GM12864 (cell line): Measurements from ENCODE around the gene HNRNPD.
"Not testable (repeated sequence)": the region's sequence is repeated elsewhere in the genome, so short reads cannot be mapped to it uniquely, and the experiment has no call there.

Experiments
- DNase-seq: peaks from one replicate; pipeline ENCODE4 v3.0.0-alpha.2; 2011; ENCODE audit warnings: low read depth
- H3K4me3 ChIP-seq: 2 replicates; pipeline ENCODE4 v1.5.1; 2011; ENCODE audit warnings: mild to moderate bottlenecking, low read depth, low read length, control low read depth
- TF ChIP-seq, protein P1 (sequence below): IDR thresholded peaks from 2 replicates; pipeline ENCODE4 v1.5.1; 2011; ENCODE audit warnings: low read depth, mild to moderate bottlenecking, moderate library complexity, low read length, control low read depth, inconsistent platforms; ENCODE audit errors: missing control alignments

Gene HNRNPD

DNA sequence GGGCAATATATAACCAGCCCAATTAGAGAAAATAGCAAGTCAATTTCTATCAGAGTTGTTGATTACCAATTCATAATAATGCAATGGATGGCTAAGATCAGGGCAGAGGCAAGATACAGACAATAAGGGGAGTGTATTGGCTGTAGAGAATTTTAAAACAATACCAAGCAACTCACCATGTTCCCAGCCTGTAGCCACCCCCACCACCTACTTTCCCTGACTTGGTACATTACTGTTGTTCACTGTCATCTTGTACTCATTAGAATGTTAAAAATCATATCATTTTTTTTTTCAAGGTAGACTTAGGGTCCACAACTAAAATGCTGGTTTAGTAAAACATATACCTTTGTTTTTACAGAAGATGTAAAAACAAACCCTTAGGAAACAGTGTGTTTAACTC is 27.7 kb downstream of the HNRNPD start:
- no peak for DNase-seq
- TF ChIP-seq, protein P1, sequence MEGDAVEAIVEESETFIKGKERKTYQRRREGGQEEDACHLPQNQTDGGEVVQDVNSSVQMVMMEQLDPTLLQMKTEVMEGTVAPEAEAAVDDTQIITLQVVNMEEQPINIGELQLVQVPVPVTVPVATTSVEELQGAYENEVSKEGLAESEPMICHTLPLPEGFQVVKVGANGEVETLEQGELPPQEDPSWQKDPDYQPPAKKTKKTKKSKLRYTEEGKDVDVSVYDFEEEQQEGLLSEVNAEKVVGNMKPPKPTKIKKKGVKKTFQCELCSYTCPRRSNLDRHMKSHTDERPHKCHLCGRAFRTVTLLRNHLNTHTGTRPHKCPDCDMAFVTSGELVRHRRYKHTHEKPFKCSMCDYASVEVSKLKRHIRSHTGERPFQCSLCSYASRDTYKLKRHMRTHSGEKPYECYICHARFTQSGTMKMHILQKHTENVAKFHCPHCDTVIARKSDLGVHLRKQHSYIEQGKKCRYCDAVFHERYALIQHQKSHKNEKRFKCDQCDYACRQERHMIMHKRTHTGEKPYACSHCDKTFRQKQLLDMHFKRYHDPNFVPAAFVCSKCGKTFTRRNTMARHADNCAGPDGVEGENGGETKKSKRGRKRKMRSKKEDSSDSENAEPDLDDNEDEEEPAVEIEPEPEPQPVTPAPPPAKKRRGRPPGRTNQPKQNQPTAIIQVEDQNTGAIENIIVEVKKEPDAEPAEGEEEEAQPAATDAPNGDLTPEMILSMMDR: no peak
- H3K4me3 ChIP-seq: no peak overlapping the region

DNA sequence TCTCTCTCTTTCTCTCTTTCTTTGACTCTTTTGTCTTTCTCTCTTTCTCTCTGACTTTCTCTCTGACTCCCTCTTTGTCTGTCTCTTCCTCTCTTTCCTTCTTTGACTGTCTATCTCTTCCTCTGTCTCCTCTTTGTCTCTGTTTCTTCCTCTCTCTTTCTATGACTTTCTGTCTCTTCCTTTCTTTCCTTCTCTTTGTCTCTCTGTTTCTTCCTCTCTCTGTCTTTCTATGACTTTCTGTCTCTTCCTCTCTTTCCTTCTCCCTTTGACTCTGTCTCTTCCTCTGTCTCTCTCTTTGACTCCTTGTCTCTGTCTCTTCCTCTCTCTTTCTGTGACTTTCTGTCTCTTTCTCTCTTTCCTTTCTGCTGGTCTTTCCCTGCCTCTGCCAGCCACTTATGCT is 38.7 kb downstream of the HNRNPD start:
- TF ChIP-seq, protein P1: no peak
- H3K4me3 ChIP-seq: no peak overlapping the region
- no peak for DNase-seq

DNA sequence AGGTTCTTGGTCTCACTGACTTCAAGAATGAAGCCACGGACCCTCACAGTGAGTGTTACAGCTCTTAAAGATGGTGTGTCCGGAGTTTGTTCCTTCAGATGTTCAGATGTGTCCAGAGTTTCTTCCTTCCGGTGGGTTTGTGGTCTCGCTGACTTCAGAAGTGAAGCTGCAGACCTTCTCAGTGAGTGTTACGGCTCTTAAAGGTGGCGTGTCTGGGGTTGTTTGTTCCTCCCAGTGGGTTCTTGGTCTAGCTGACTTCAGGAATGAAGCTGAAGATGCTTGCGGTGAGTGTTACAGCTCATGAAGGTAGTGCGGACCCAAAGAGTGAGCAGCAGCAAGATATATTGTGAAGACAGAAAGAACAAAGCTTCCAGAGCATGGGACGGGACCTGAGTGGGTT is 40.1 kb downstream of the HNRNPD start:
- DNase-seq, H3K4me3 ChIP-seq: not testable (repeated sequence)

DNA sequence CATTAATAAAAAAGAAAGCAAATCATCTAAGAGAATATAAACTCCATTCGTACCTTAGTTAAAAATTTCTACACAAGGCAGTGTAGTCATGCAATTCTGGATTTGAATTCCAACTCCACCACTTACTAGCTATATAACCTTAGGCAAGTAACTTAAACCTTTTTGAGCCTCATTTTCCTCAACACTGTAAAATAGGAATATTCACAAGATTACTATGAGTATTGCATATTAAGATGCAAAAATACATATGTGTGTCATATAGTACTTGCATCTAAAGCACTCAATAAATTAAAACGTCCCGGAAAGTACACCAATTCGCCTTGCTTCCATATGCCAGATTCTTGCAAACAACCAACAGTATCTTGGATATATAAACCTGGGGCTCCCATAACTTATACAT is 42.0 kb downstream of the HNRNPD start:
- DNase-seq: no peak
- no peak overlapping the region for H3K4me3 ChIP-seq
- TF ChIP-seq, protein P1: no peak

DNA sequence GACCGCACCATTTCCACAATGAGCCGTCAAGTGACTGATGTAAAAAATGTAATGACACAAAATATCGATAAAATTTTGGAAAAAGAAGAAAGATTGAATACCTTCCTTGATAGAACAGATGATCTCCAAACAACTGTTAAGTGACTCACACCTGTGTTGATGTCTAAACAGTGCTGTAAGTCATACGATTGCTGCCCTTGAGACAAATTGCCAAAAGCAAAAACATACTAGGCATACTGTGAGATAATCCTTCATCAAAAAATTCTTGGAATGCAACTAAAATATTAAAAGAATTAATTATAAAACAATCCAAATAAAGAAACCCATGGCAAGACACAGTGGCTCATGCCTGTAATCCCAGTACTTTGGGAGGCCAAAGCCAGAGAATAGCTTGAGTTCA is 53.4 kb downstream of the HNRNPD start:
- TF ChIP-seq, protein P1: no peak
- DNase-seq: no peak
- no peak overlapping the region for H3K4me3 ChIP-seq

DNA sequence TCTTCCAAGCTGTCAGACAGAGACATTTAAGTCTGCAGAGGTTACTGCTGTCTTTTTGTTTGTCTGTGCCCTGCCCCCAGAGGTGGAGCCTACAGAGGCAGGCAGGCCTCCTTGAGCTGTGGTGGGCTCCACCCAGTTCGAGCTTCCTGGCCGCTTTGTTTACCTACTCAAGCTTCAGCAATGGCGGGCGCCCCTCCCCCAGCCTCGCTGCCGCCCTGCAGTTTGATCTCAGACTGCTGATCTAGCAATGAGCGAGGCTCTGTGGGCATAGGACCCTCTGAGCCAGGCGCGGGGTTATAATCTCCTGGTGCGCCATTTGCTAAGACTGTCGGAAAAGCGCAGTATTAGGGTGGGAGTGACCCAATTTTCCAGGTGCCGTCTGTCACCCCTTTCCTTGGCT is 70.7 kb downstream of the HNRNPD start:
- DNase-seq, H3K4me3 ChIP-seq: not testable (repeated sequence)
